ENCODE measurements around the gene VSTM1. TPM values are rescaled to one million over a fixed set of nuclear protein-coding genes. Genes with fewer than 3 reads are reported as not detected.

VSTM1 gene
- total and polyA plus RNA-seq, 4 donors, result 1.4 to 4.5 (median 3.6) TPM; not detected in 1

DNA sequence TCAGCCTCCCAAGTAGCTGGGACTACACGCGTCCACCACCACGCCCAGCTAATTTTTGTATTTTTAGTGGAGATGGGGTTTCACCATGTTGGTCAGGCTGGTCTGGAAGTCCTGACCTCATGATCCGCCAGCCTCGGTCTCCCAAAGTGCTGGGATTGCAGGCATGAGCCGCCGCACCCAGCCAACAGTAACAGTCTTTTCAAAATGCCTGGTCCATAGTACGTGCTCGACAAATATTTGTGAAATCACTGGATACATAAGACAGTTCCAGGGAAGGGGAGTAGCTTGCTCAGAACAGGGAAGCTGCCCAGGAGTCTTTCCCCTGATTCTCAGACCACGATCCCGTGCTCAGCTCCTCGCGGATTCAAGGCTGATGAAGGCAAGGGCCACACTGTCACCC, 41.8 kb downstream of the VSTM1 start:
- Histone ChIP-seq H3K36me3 (ENCODE audit: control insufficient read depth in 4 of 4, insufficient read depth in 4 of 4, low read length in 4 of 4) (no peaks in the 10 kb centered on the region), H3K4me1 (ENCODE audit: control insufficient read depth in 5 of 5, insufficient read depth in 5 of 5, low read length in 5 of 5) (no peaks in the 10 kb centered on the region), H3K27ac (ENCODE audit: low read depth in 1 of 2, low read length in 1 of 2) (no peak overlapping the region), H3K4me3 (no peak overlapping the region), H3K27me3 (ENCODE audit: control insufficient read depth in 3 of 3, insufficient read depth in 3 of 3, low read length in 2 of 3) (no peaks in the 10 kb centered on the region), H3K9ac (ENCODE audit: insufficient read depth in 1 of 2, low read length in 2 of 2) (no peak overlapping the region), H3K9me3 (ENCODE audit: control insufficient read depth in 4 of 4, insufficient read depth in 3 of 4, low read length in 3 of 4) (peaks cover 0 to 5% (median 0%) of the 10 kb centered on the region in 4 donors)
- WGBS, 2 donors, result 89 to 96% methylated on average over 13 of the region's 13 CpGs
- TF ChIP-seq, protein P1, sequence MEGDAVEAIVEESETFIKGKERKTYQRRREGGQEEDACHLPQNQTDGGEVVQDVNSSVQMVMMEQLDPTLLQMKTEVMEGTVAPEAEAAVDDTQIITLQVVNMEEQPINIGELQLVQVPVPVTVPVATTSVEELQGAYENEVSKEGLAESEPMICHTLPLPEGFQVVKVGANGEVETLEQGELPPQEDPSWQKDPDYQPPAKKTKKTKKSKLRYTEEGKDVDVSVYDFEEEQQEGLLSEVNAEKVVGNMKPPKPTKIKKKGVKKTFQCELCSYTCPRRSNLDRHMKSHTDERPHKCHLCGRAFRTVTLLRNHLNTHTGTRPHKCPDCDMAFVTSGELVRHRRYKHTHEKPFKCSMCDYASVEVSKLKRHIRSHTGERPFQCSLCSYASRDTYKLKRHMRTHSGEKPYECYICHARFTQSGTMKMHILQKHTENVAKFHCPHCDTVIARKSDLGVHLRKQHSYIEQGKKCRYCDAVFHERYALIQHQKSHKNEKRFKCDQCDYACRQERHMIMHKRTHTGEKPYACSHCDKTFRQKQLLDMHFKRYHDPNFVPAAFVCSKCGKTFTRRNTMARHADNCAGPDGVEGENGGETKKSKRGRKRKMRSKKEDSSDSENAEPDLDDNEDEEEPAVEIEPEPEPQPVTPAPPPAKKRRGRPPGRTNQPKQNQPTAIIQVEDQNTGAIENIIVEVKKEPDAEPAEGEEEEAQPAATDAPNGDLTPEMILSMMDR (IDR thresholded peaks at IDR 0.05; ENCODE audit: control extremely low read depth, extremely low read depth), result no peak
- no peak for DNase-seq
- ATAC-seq (ENCODE audit: insufficient read depth, low FRiP score), result no peak

DNA sequence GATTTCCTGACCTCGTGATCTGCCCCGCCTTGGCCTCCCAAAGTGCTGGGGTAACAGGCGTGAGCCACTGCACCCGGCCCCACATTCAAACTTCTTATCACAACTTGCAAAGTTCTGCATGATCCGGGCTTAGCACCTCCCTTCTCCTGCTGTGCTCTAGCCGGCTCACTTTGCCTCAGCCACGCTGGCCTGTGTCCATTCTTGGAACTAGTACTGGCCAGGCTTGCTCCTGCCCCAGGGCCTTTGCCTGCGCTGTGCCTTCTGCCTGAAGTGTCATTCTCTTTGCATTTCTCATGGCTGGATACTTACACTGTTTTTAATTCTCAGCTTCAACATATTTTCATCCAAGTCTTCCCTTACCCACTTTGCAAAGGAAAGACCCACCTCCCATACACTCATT, 42.3 kb downstream of the VSTM1 start:
- ATAC-seq (ENCODE audit: insufficient read depth, low FRiP score) (no peak), DNase-seq (no peak)
- H3K4me1 ChIP-seq (ENCODE audit: control insufficient read depth in 5 of 5, insufficient read depth in 5 of 5, low read length in 5 of 5), result no peaks in the 10 kb centered on the region
- H3K4me3 ChIP-seq, result no peak overlapping the region
- H3K27me3 ChIP-seq (ENCODE audit: control insufficient read depth in 3 of 3, insufficient read depth in 3 of 3, low read length in 2 of 3), result no peaks in the 10 kb centered on the region
- TF ChIP-seq, protein P1 (IDR thresholded peaks at IDR 0.05; ENCODE audit: control extremely low read depth, extremely low read depth), result no peak
- H3K36me3 ChIP-seq (ENCODE audit: control insufficient read depth in 4 of 4, insufficient read depth in 4 of 4, low read length in 4 of 4), result no peaks in the 10 kb centered on the region
- no peak overlapping the region for H3K27ac ChIP-seq (ENCODE audit: low read depth in 1 of 2, low read length in 1 of 2)
- WGBS, 2 donors, result 84 to 93% methylated on average over 8 of the region's 8 CpGs
- H3K9ac ChIP-seq (ENCODE audit: insufficient read depth in 1 of 2, low read length in 2 of 2), result no peak overlapping the region
- peaks cover 0 to 5% (median 0%) of the 10 kb centered on the region in 4 donors for H3K9me3 ChIP-seq (ENCODE audit: control insufficient read depth in 4 of 4, insufficient read depth in 3 of 4, low read length in 3 of 4)

DNA sequence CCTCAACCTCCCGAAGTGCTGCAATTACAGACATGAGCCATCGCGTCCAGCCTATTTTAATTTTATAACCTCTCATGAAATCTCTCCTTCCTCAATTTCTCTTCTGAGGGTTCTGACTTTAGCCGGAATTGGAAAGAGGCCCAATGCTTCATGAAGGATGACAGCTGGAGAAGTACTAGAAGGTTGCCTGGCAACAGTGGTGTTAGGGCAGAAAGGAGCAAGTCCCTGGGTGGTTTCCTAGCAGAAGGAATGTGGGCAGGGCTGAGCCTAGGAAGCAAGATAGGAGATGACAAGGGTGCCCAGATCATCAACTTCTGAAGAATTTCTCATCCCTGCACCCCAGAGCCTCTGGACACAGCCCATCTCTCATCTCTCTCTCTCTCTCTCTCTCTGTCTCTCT, 46.4 kb downstream of the VSTM1 start:
- H3K27me3 ChIP-seq (ENCODE audit: control insufficient read depth in 3 of 3, insufficient read depth in 3 of 3, low read length in 2 of 3), result peaks cover 0 to 10% (median 0%) of the 10 kb centered on the region in 3 donors

More for the DNA sequence above, 46.4 kb downstream of the VSTM1 start:
- Histone ChIP-seq H3K4me3 (no peak overlapping the region), H3K9me3 (ENCODE audit: control insufficient read depth in 4 of 4, insufficient read depth in 3 of 4, low read length in 3 of 4) (peaks cover 0 to 6% (median 0%) of the 10 kb centered on the region in 4 donors), H3K9ac (ENCODE audit: insufficient read depth in 1 of 2, low read length in 2 of 2) (no peak overlapping the region), H3K36me3 (ENCODE audit: control insufficient read depth in 4 of 4, insufficient read depth in 4 of 4, low read length in 4 of 4) (no peaks in the 10 kb centered on the region), H3K27ac (ENCODE audit: low read depth in 1 of 2, low read length in 1 of 2) (no peak overlapping the region), H3K4me1 (ENCODE audit: control insufficient read depth in 5 of 5, insufficient read depth in 5 of 5, low read length in 5 of 5) (no peaks in the 10 kb centered on the region)
- no peak for DNase-seq
- WGBS, 2 donors, result 74 to 89% methylated on average over 4 of the region's 4 CpGs
- no peak for ATAC-seq (ENCODE audit: insufficient read depth, low FRiP score)
- TF ChIP-seq, protein P1 (IDR thresholded peaks at IDR 0.05; ENCODE audit: control extremely low read depth, extremely low read depth), result no peak
